A549 (cell line): ENCODE measurements around the gene MGAT5.

Experiments
- CBX2 ChIP-seq: fragments of 200-600 bp; sonication (generic); IDR thresholded peaks from 2 replicates; pipeline ENCODE4 v1.6.1; 2016; ENCODE audit warnings: low read depth, mild to moderate bottlenecking, borderline replicate concordance
- POLR2A ChIP-seq: IDR thresholded peaks from 2 replicates; pipeline ENCODE4 v1.6.1; 2012; ENCODE audit warnings: mild to moderate bottlenecking, low read length
- RAD21 ChIP-seq, 2 experiments: fragments of >200 bp in 1 of 2; sonication (Bioruptor Twin) in 1 of 2; formaldehyde crosslinking in 1 of 2; IDR thresholded peaks in 1 of 2; conservative IDR thresholded peaks in 1 of 2; 2 replicates in 1 of 2; 3 replicates in 1 of 2; pipeline ENCODE4 v1.6.1; 2012 to 2018; ENCODE audit warnings: inconsistent platforms in 1 of 2
- ZNF302 ChIP-seq: fragments of 250-450 bp; sonication (Bioruptor Pico); IDR thresholded peaks from 2 replicates; pipeline ENCODE4 v1.9.0; 2021; ENCODE audit warnings: inconsistent platforms, mild to moderate bottlenecking, moderate library complexity
- TF ChIP-seq, protein P1 (sequence below): fragments of >200 bp; sonication (Bioruptor Twin); formaldehyde crosslinking; IDR thresholded peaks from 3 replicates; pipeline ENCODE4 v1.5.1; 2016

DNA sequence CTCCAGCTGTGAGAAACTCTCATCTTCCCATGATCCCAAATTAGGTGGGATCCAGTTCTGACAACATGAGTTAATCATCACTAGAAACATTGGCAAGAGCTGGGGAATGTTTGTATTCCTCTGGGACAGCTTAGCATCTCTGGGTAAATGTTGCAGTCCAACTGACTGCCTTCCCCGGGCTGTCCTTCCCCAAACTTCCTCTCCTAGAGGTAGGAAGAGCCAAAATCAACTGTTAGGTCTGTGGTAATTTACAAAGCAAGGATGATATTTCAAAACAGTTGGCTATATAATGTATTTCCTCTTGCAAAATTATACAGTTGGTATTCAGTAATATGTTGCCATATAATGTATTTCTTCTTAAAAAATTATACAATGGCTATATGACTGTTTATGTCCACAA lies 148.5 kb downstream of the MGAT5 start:
- TF ChIP-seq ZNF302 (no peak), POLR2A (no peak), CBX2 (no peak), RAD21 (conservative IDR thresholded peaks at IDR 0.05 in 1 of 2, IDR thresholded peaks at IDR 0.05 in 1 of 2) (no peak)
- TF ChIP-seq, protein P1, sequence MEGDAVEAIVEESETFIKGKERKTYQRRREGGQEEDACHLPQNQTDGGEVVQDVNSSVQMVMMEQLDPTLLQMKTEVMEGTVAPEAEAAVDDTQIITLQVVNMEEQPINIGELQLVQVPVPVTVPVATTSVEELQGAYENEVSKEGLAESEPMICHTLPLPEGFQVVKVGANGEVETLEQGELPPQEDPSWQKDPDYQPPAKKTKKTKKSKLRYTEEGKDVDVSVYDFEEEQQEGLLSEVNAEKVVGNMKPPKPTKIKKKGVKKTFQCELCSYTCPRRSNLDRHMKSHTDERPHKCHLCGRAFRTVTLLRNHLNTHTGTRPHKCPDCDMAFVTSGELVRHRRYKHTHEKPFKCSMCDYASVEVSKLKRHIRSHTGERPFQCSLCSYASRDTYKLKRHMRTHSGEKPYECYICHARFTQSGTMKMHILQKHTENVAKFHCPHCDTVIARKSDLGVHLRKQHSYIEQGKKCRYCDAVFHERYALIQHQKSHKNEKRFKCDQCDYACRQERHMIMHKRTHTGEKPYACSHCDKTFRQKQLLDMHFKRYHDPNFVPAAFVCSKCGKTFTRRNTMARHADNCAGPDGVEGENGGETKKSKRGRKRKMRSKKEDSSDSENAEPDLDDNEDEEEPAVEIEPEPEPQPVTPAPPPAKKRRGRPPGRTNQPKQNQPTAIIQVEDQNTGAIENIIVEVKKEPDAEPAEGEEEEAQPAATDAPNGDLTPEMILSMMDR = no peak
